Brain microvascular endothelial cell (primary cell): ENCODE results near the gene ADK.

ENCODE experiments used
- DNase-seq: peaks from one replicate; pipeline ENCODE4 v3.0.0-alpha.2; 2020
- H3K27ac ChIP-seq: fragments of 250-450 bp; sonication (Bioruptor Pico); 2 replicates; pipeline ENCODE4 v1.5.1; 2020; ENCODE audit warnings: mild to moderate bottlenecking, moderate library complexity
- H3K27me3 ChIP-seq: fragments of 250-450 bp; sonication (Bioruptor Pico); replicated peaks from 2 replicates; pipeline ENCODE4 v1.5.1; 2020; ENCODE audit warnings: mild to moderate bottlenecking
- H3K36me3 ChIP-seq: fragments of 250-450 bp; sonication (Bioruptor Pico); replicated peaks from 2 replicates; pipeline ENCODE4 v1.5.1; 2020; ENCODE audit warnings: mild to moderate bottlenecking
- H3K4me3 ChIP-seq: 2 replicates; pipeline ENCODE4 v1.5.1; 2011; ENCODE audit warnings: low read depth, mild to moderate bottlenecking, control low read depth, low read length, moderate library complexity
- CTCF ChIP-seq: IDR thresholded peaks from 2 replicates; pipeline ENCODE4 v1.5.1; 2011; ENCODE audit warnings: low read depth, mild to moderate bottlenecking, moderate library complexity, low read length, control low read depth, inconsistent platforms; ENCODE audit errors: missing control alignments
- in situ Hi-C: cut with HindIII; loops from 2 replicates; pipeline ENCODE4 v1.10.0; 2017; ENCODE audit warnings: low sequenced_read_pairs, low pct_ligation_motif_present

Gene ADK

GRCh38 chr10:74652664-74653063, 501.6 kb downstream of the ADK start:
- TF ChIP-seq CTCF, result no peak
- in situ Hi-C loops, result no loop called here
- Histone ChIP-seq H3K27me3 (no peaks in the 10 kb centered on the region), H3K36me3 (no peaks in the 10 kb centered on the region), H3K4me3 (no peak overlapping the region), H3K27ac (no peak overlapping the region)
- DNase-seq, result no peak

- in situ Hi-C loops, result no loop called here
- no peak for TF ChIP-seq CTCF
- Histone ChIP-seq H3K27me3 (no peaks in the 10 kb centered on the region), H3K27ac (no peak overlapping the region), H3K4me3 (no peak overlapping the region), H3K36me3 (no peaks in the 10 kb centered on the region)
- DNase-seq, result no peak
These were observed 507.5 kb downstream of the ADK start for GRCh38 chr10:74658511-74658910.

GRCh38 chr10:74662635-74663034, 511.6 kb downstream of the ADK start:
- in situ Hi-C loops, result no loop called here
- no peak overlapping the region for H3K4me3 ChIP-seq
- TF ChIP-seq CTCF, result no peak
- no peak overlapping the region for H3K27ac ChIP-seq
- DNase-seq, result no peak
- H3K27me3 ChIP-seq, result no peaks in the 10 kb centered on the region
- no peaks in the 10 kb centered on the region for H3K36me3 ChIP-seq

GRCh38 chr10:74669210-74669609, 518.2 kb downstream of the ADK start:
- DNase-seq, result no peak
- TF ChIP-seq CTCF, result no peak
- peaks cover 3% of the 10 kb centered on the region for H3K36me3 ChIP-seq
- H3K27ac ChIP-seq, result no peak overlapping the region
- no peak overlapping the region for H3K4me3 ChIP-seq
- in situ Hi-C loops, result no loop called here
- no peaks in the 10 kb centered on the region for H3K27me3 ChIP-seq

GRCh38 chr10:74671716-74672115, 520.7 kb downstream of the ADK start:
- Histone ChIP-seq H3K27me3 (no peaks in the 10 kb centered on the region), H3K27ac (no peak overlapping the region), H3K36me3 (peaks cover 3% of the 10 kb centered on the region), H3K4me3 (no peak overlapping the region)
- no peak for TF ChIP-seq CTCF
- in situ Hi-C loops, result no loop called here
- DNase-seq, result no peak

- no peak overlapping the region for H3K4me3 ChIP-seq
- H3K36me3 ChIP-seq, result peaks cover 5% of the 10 kb centered on the region
- H3K27me3 ChIP-seq, result no peaks in the 10 kb centered on the region
- no peak for DNase-seq
- in situ Hi-C loops, result no loop called here
- H3K27ac ChIP-seq, result no peak overlapping the region
- no peak for TF ChIP-seq CTCF
These were observed 521.6 kb downstream of the ADK start for GRCh38 chr10:74672430-74673165.
